Measurements from ENCODE around the gene SLC15A5.

The SLC15A5 gene

DNA sequence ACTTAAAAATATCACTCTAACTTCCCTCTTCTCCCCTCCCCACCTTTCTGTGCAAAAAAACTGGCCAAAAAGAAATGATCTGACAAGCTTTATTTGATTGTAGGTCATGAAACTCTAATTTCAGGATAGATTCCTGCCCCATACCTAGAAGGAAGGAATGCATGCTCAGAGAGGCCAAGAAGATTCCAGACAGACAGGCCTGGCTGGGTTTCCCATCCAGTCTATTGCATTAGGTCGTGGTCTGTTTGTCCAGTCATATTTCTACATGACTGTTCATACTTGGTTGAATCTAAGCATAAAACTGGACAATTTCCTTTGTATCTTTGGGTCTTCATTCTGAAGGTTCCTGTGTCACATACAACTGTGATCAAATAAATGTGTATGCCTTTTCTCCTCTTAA, 20.0 kb upstream of the SLC15A5 start:
- no peak overlapping the region for H3K4me3 ChIP-seq (ENCODE audit: low read depth, low read length)
- H3K36me3 ChIP-seq: no peaks in the 10 kb centered on the region
- TF ChIP-seq, protein P1, sequence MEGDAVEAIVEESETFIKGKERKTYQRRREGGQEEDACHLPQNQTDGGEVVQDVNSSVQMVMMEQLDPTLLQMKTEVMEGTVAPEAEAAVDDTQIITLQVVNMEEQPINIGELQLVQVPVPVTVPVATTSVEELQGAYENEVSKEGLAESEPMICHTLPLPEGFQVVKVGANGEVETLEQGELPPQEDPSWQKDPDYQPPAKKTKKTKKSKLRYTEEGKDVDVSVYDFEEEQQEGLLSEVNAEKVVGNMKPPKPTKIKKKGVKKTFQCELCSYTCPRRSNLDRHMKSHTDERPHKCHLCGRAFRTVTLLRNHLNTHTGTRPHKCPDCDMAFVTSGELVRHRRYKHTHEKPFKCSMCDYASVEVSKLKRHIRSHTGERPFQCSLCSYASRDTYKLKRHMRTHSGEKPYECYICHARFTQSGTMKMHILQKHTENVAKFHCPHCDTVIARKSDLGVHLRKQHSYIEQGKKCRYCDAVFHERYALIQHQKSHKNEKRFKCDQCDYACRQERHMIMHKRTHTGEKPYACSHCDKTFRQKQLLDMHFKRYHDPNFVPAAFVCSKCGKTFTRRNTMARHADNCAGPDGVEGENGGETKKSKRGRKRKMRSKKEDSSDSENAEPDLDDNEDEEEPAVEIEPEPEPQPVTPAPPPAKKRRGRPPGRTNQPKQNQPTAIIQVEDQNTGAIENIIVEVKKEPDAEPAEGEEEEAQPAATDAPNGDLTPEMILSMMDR (IDR thresholded peaks at IDR 0.05; ENCODE audit: low read depth, low read length): no peak
- H3K9me3 ChIP-seq: no peaks in the 10 kb centered on the region
- H3K27me3 ChIP-seq: no peaks in the 10 kb centered on the region
- no peaks in the 10 kb centered on the region for H3K4me1 ChIP-seq
- DNase-seq: no peak

DNA sequence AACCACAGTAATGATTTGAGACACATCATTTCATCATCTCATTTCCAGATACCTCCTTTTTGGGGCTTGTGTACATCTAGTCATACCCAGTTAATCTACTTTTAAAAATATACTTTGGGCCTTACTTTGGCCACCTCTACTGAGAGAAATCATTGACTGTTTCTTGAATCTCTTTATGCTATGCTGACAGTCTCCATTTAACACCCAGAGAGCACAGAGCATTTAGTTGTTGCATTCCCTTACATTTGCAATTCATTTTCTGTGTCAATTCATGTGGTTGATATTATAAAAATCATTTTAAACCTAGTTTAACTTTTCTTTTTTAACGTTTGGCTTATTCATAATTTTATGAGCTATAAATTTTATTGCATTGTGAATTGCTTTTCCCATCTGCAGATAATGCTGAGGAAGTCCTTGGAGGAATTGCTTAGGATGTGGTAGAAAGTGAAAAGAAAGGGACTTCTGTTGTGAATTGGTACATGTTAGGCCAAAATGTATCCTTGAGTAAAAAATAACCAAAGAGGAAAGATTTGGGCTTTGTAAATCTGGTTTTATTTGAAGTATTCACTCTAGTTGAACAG, 17.0 kb upstream of the SLC15A5 start:
- no peak for DNase-seq
- Histone ChIP-seq H3K9me3 (no peaks in the 10 kb centered on the region), H3K4me1 (no peaks in the 10 kb centered on the region), H3K36me3 (no peaks in the 10 kb centered on the region), H3K27me3 (no peaks in the 10 kb centered on the region), H3K4me3 (ENCODE audit: low read depth, low read length) (no peak overlapping the region)
- TF ChIP-seq, protein P1 (IDR thresholded peaks at IDR 0.05; ENCODE audit: low read depth, low read length): no peak

DNA sequence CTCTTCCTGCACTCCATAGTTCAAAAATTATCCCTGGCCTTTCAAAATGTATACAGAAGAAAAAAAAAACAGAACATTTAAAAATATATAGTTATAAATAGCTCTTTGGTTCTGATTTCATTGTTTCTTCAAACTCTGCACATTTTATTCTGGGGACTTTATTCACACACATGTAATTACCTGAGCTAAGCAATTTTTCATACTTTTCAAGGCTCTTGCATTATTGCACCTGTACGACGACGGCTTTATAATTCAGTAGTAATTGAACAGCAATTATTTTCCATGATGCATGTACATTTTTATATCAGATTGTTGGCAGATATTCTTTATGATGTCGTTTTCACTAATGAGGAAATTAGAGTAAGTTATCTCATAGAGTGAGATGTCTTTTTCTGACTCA, 13.5 kb upstream of the SLC15A5 start:
- Histone ChIP-seq H3K4me3 (ENCODE audit: low read depth, low read length) (no peak overlapping the region), H3K36me3 (no peaks in the 10 kb centered on the region), H3K9me3 (no peaks in the 10 kb centered on the region), H3K27me3 (no peaks in the 10 kb centered on the region), H3K4me1 (no peaks in the 10 kb centered on the region)
- TF ChIP-seq, protein P1 (IDR thresholded peaks at IDR 0.05; ENCODE audit: low read depth, low read length): no peak
- DNase-seq: no peak

DNA sequence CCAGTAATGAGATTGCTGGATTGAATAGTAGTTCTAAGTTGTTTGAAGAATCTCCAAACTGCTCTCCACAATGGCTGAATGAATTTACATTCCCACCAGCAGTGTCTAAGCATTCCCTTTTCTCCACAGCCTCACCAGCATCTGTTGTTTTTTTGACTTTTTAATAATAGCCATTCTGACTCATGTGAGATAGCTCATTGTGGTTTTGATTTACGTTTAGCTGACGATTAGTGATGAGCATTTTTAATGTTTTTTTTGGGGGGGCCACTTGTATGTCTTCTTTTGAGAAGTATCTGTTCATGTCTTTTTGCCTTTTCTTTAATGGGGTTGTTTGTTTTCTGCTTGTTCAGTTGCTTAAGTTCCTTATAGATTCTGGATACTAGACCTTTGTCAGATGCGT, 8.1 kb upstream of the SLC15A5 start:
- Histone ChIP-seq H3K27me3 (no peaks in the 10 kb centered on the region), H3K4me3 (ENCODE audit: low read depth, low read length) (no peak overlapping the region), H3K9me3 (no peaks in the 10 kb centered on the region), H3K4me1 (no peaks in the 10 kb centered on the region), H3K36me3 (no peaks in the 10 kb centered on the region)
- DNase-seq: no peak
- TF ChIP-seq, protein P1 (IDR thresholded peaks at IDR 0.05; ENCODE audit: low read depth, low read length): no peak

DNA sequence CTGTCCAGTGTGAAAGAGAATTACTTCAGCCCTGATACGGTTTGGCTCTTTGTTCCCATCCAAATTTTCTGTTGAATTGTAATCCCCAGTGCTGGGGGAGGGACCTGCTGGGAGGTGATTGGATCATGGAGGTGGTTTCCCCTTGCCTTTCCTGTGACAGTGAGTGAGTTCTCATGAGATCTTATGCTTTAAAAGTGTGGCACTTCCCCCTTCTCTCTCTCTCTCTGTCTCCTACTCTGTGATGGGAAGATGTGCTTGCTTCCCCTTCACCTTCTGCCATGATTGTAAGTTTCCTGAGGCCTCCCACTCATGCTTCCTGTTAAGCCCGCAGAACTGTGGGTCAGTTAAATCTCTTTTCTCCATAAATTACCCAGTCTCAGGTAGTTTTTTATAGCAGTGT, 5.5 kb upstream of the SLC15A5 start:
- DNase-seq: no peak
- H3K4me3 ChIP-seq (ENCODE audit: low read depth, low read length): no peak overlapping the region

DNA sequence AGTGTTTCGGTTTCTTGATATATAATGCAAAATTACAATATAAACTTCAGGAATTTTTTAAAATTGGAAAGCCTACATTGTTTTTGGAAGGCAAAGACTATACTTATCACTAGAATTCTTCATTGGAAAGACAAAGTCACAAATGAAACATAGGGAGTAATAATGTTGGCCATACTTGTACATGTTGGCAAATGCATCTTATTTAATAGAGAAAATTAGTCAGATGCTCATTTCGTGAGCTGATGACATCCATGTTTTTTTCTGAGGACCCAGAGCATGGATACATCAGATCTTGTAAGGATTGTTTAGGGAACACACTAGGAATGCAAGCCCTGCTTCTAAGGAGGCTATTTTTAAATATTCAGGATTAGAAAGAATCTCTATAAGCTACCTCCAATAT, 4.6 kb upstream of the SLC15A5 start:
- no peak for DNase-seq
- Histone ChIP-seq H3K9me3 (no peaks in the 10 kb centered on the region), H3K27me3 (no peaks in the 10 kb centered on the region), H3K4me1 (no peaks in the 10 kb centered on the region), H3K4me3 (ENCODE audit: low read depth, low read length) (no peak overlapping the region), H3K36me3 (no peaks in the 10 kb centered on the region)
- TF ChIP-seq, protein P1 (IDR thresholded peaks at IDR 0.05; ENCODE audit: low read depth, low read length): no peak

More for the DNA sequence above, 5.5 kb upstream of the SLC15A5 start:
- Histone ChIP-seq H3K27me3 (no peaks in the 10 kb centered on the region), H3K9me3 (no peaks in the 10 kb centered on the region), H3K36me3 (no peaks in the 10 kb centered on the region), H3K4me1 (no peaks in the 10 kb centered on the region)
- TF ChIP-seq, protein P1 (IDR thresholded peaks at IDR 0.05; ENCODE audit: low read depth, low read length): no peak
